Neural cell (in vitro differentiated cells): ENCODE data around the gene GJA5. TPM values are rescaled to one million over a fixed set of nuclear protein-coding genes. Genes with fewer than 3 reads are reported as not detected.

ENCODE experiments used
- H2AFZ ChIP-seq: fragments of 200-600, 300-800 bp; sonication (generic), shearing (Covaris generic); 2 replicates; pipeline ENCODE4 v1.6.0; 2014; ENCODE audit warnings: low read depth, mild to moderate bottlenecking, antibody characterized with exemption, low read length, moderate library complexity
- H3F3A ChIP-seq: fragments of 200-600 bp; shearing (Covaris generic); 2 replicates; pipeline ENCODE4 v1.6.1; 2016; ENCODE audit warnings: mild to moderate bottlenecking, moderate library complexity, mixed read lengths, antibody characterized with exemption, low read length; ENCODE audit not compliant: insufficient read depth, poor library complexity, severe bottlenecking
- H3K27ac ChIP-seq: fragments of 200-600, 300-800 bp; sonication (generic), shearing (Covaris generic); 2 replicates; pipeline ENCODE4 v1.5.1; 2014; ENCODE audit warnings: mild to moderate bottlenecking, low read length, moderate library complexity
- H3K27me3 ChIP-seq: fragments of 300-800, 200-600 bp; sonication (generic), shearing (Covaris generic); 2 replicates; pipeline ENCODE4 v1.6.0; 2014; ENCODE audit warnings: mild to moderate bottlenecking, low read depth, low read length, moderate library complexity; ENCODE audit not compliant: insufficient read depth
- H3K36me3 ChIP-seq: fragments of 300-800, 200-600 bp; sonication (generic), shearing (Covaris generic); 2 replicates; pipeline ENCODE4 v1.5.1; 2014; ENCODE audit warnings: mild to moderate bottlenecking, antibody characterized with exemption, low read length, moderate library complexity; ENCODE audit not compliant: insufficient read depth
- H3K4me2 ChIP-seq: fragments of 300-800, 200-600 bp; sonication (generic), shearing (Covaris generic); 2 replicates; pipeline ENCODE4 v1.6.0; 2014; ENCODE audit warnings: mild to moderate bottlenecking, low read length
- H3K4me3 ChIP-seq: fragments of 300-800, 200-600 bp; sonication (generic), shearing (Covaris generic); 2 replicates; pipeline ENCODE4 v1.5.1; 2014; ENCODE audit warnings: mild to moderate bottlenecking, low read length, moderate library complexity
- H3K79me2 ChIP-seq: fragments of 200-600 bp; shearing (Covaris generic); replicated peaks from 2 replicates; pipeline ENCODE4 v1.6.0; 2014; ENCODE audit warnings: mild to moderate bottlenecking, low read length, moderate library complexity; ENCODE audit not compliant: insufficient read depth
- H3K9ac ChIP-seq: fragments of 300-800, 200-600 bp; sonication (generic), shearing (Covaris generic); 2 replicates; pipeline ENCODE4 v1.6.1; 2016; ENCODE audit warnings: mild to moderate bottlenecking, low read length, mixed read lengths
- H3K9me2 ChIP-seq: fragments of 200-600 bp; shearing (Covaris generic); 2 replicates; pipeline ENCODE4 v1.6.1; 2016; ENCODE audit warnings: mild to moderate bottlenecking, low read length, mixed read lengths; ENCODE audit not compliant: insufficient read depth
- H3K9me3 ChIP-seq: fragments of 200-600, 300-800 bp; sonication (generic), shearing (Covaris generic); 2 replicates; pipeline ENCODE4 v1.6.1; 2016; ENCODE audit warnings: mild to moderate bottlenecking, mixed run types, low read length, moderate library complexity, mixed read lengths
- H4K20me1 ChIP-seq: fragments of 200-600 bp; shearing (Covaris generic); 2 replicates; pipeline ENCODE4 v1.6.1; 2016; ENCODE audit warnings: mild to moderate bottlenecking, mixed run types; ENCODE audit not compliant: insufficient read depth
- CTCF ChIP-seq: fragments of 450-650 bp; IDR thresholded peaks from 2 replicates; pipeline ENCODE4 v1.5.1; 2014; ENCODE audit warnings: antibody characterized with exemption, mild to moderate bottlenecking, moderate library complexity; ENCODE audit not compliant: poor library complexity, severe bottlenecking
- EP300 ChIP-seq: fragments of 450-650 bp; conservative IDR thresholded peaks from 2 replicates; pipeline ENCODE4 v1.6.1; 2014; ENCODE audit warnings: antibody characterized with exemption, mild to moderate bottlenecking, moderate library complexity; ENCODE audit not compliant: poor library complexity, severe bottlenecking
- EZH2 ChIP-seq: fragments of 200-600, 300-800 bp; shearing (Covaris generic), sonication (generic); IDR thresholded peaks from 2 replicates; pipeline ENCODE4 v1.6.1; 2014; ENCODE audit warnings: antibody characterized with exemption, low read length, borderline replicate concordance, mild to moderate bottlenecking; ENCODE audit not compliant: insufficient read depth, poor library complexity, severe bottlenecking
- MXI1 ChIP-seq: fragments of 450-650 bp; conservative IDR thresholded peaks from 2 replicates; pipeline ENCODE4 v1.6.1; 2014; ENCODE audit warnings: antibody characterized with exemption, mild to moderate bottlenecking; ENCODE audit not compliant: poor library complexity, severe bottlenecking
- POLR2AphosphoS5 ChIP-seq: IDR thresholded peaks from 2 replicates; pipeline ENCODE4 v1.6.1; 2012
- RAD21 ChIP-seq: fragments of 450-650 bp; conservative IDR thresholded peaks from 2 replicates; pipeline ENCODE4 v1.6.1; 2014; ENCODE audit warnings: antibody characterized with exemption, mild to moderate bottlenecking, moderate library complexity
- REST ChIP-seq: IDR thresholded peaks from 2 replicates; pipeline ENCODE4 v1.6.1; 2012; ENCODE audit warnings: borderline replicate concordance
- SMC3 ChIP-seq: fragments of 450-650 bp; conservative IDR thresholded peaks from 2 replicates; pipeline ENCODE4 v1.6.1; 2014; ENCODE audit warnings: antibody characterized with exemption, mild to moderate bottlenecking, moderate library complexity; ENCODE audit not compliant: poor library complexity
- TAF1 ChIP-seq: IDR thresholded peaks from 2 replicates; pipeline ENCODE4 v1.6.1; 2012; ENCODE audit warnings: low read depth
- polyA plus RNA-seq: library from polyadenylated mRNA; depleted of rRNA; stranded (reverse); fragments of >200 nt; gene quantifications from 2 replicates; pipeline ENCODE4 v1.2.3, GENCODE V29; 2014

The GJA5 gene
- polyA plus RNA-seq, 1 donor from 2014 or later = not detected

GRCh38 chr1:147725685-147726084, 34.7 kb downstream of the GJA5 start:
- Histone ChIP-seq H3K9me2 (no peaks in the 10 kb centered on the region), H2AFZ (no peak overlapping the region), H3K79me2 (no peaks in the 10 kb centered on the region), H3K9ac (no peak overlapping the region), H3K36me3 (no peaks in the 10 kb centered on the region), H3K4me2 (no peak overlapping the region), H3K4me3 (no peak overlapping the region), H3F3A (no peaks in the 10 kb centered on the region), H3K27ac (no peak overlapping the region), H3K9me3 (no peaks in the 10 kb centered on the region), H3K27me3 (no peaks in the 10 kb centered on the region), H4K20me1 (no peaks in the 10 kb centered on the region)
- TF ChIP-seq EP300 = no peak
- TF ChIP-seq MXI1 = no peak
- TF ChIP-seq EZH2 = no peak
- no peak for TF ChIP-seq CTCF
- no peak for TF ChIP-seq TAF1
- no peak for TF ChIP-seq RAD21
- no peak for TF ChIP-seq POLR2AphosphoS5
- no peak for TF ChIP-seq SMC3
- TF ChIP-seq REST = no peak

- no peak overlapping the region for H2AFZ ChIP-seq
- no peaks in the 10 kb centered on the region for H3K9me3 ChIP-seq
- no peaks in the 10 kb centered on the region for H4K20me1 ChIP-seq
- H3K9me2 ChIP-seq = no peaks in the 10 kb centered on the region
- no peak overlapping the region for H3K27ac ChIP-seq
- H3K4me2 ChIP-seq = no peak overlapping the region
- no peak overlapping the region for H3K9ac ChIP-seq
- no peak for TF ChIP-seq EP300
- no peak for TF ChIP-seq CTCF
- peak; percentile 26 for TF ChIP-seq RAD21
- TF ChIP-seq TAF1 = no peak
- no peak for TF ChIP-seq POLR2AphosphoS5
- no peak for TF ChIP-seq REST
- H3K36me3 ChIP-seq = no peaks in the 10 kb centered on the region
- no peak overlapping the region for H3K4me3 ChIP-seq
- H3K27me3 ChIP-seq = no peaks in the 10 kb centered on the region
- H3F3A ChIP-seq = no peaks in the 10 kb centered on the region
- H3K79me2 ChIP-seq = no peaks in the 10 kb centered on the region
Measured at GRCh38 chr1:147723691-147724323, 36.6 kb downstream of the GJA5 start.
